ENCODE data around the gene GTF2IRD1. TPM values are rescaled to one million over a fixed set of nuclear protein-coding genes. Genes with fewer than 3 reads are reported as not detected.

The GTF2IRD1 gene
- total and polyA plus RNA-seq, 2 of the 13 experiments (the other 11 are each of a cell fraction or from before 2014, with no cell fraction given): 16.5 to 26.7 TPM

- POLR2A ChIA-PET: interaction anchor here (0.7 kb wide), 1 partner anchor 928 kb away, joined by 3 read pairs; no protein-coding TSS in a partner anchor
- Histone ChIP-seq H3K4me1 (ENCODE audit: insufficient read depth, low read length) (peaks cover 26% of the 10 kb centered on the region), H3K9me3 (ENCODE audit: low read length) (no peaks in the 10 kb centered on the region), H3K4me3 (replicated peaks in 1 of 3; ENCODE audit: insufficient read depth in 1 of 3, low read depth in 2 of 3, low read length in 3 of 3) (no peak overlapping the region), H3K4me2 (ENCODE audit: low read depth, low read length) (no peak overlapping the region), H3K36me3 (replicated peaks in 1 of 2; ENCODE audit: control insufficient read depth in 1 of 2, insufficient read depth in 2 of 2, low read length in 2 of 2) (no peaks in the 10 kb centered on the region), H3K79me2 (ENCODE audit: insufficient read depth, low read length) (peaks cover 5% of the 10 kb centered on the region), H3K27me3 (ENCODE audit: control insufficient read depth in 1 of 2, insufficient read depth in 2 of 2, low read length in 2 of 2) (0 out of 5 replicates have a peak, but pooled peaks cover 0 to 5% of the 10 kb centered on the region in 2 experiments), H3K9ac (ENCODE audit: insufficient read depth, low read depth, low read length) (no peak overlapping the region), H4K20me1 (ENCODE audit: insufficient read depth, low read length) (no peaks in the 10 kb centered on the region), H2AFZ (ENCODE audit: low read length) (no peak overlapping the region), H3K27ac (ENCODE audit: extremely low read length, insufficient read depth, low read length) (no peak overlapping the region)
- in situ Hi-C loops (cut with HindIII; ENCODE audit: extremely low pct_ligation_motif_present, low pct_unique_long_range_greater_than_20kb) (no loop called here), intact Hi-C loops (cut with micrococcal nuclease; ENCODE audit: unreplicated experiment) (no loop called here)
- DNase-seq (ENCODE audit: low spot score): peak; percentile 61
- no TSS peak for BruUV-seq (replicated peaks)
- peak; percentile 27 for ATAC-seq
- FAIRE-seq: peak; percentile 64
- CTCF ChIA-PET (ENCODE audit: low intra/inter-chr PET ratio, low total read pairs): interaction anchor here (0.7 to 2.5 kb wide), 2 partner anchors 32 to 95 kb away, joined by 3 to 13 read pairs; no protein-coding TSS in a partner anchor
- WGBS (ENCODE audit: low lambda C conversion rate): 40% methylated on average over 13 of the region's 15 CpGs
- TF ChIP-seq ZNF558 (CRISPR knock-in tag; IDR thresholded peaks at IDR 0.05; ENCODE audit: borderline replicate concordance): no peak
- TF ChIP-seq ZSCAN22 (CRISPR knock-in tag; IDR thresholded peaks at IDR 0.05): no peak
- TF ChIP-seq EED (CRISPR knock-in tag; IDR thresholded peaks at IDR 0.05): 0 out of 2 replicates have a peak, but pooled peaks have one; percentile 18
- TF ChIP-seq KLF6 (CRISPR knock-in tag; IDR thresholded peaks at IDR 0.05): 0 out of 2 replicates have a peak, but pooled peaks have one; percentile 50
- TF ChIP-seq MXD1 (CRISPR knock-in tag; IDR thresholded peaks at IDR 0.05): no peak
- TF ChIP-seq RARG (CRISPR knock-in tag; IDR thresholded peaks at IDR 0.05; ENCODE audit: low read depth): no peak
- peak; percentile 55 for TF ChIP-seq RXRA (CRISPR knock-in tag; IDR thresholded peaks at IDR 0.05)
- peak; percentile 22; the same call in 1 of the 2 replicates for TF ChIP-seq DR1 (CRISPR knock-in tag; IDR thresholded peaks at IDR 0.05)
- TF ChIP-seq TCF12 (IDR thresholded peaks at IDR 0.05): no peak
- TF ChIP-seq TCF12 (CRISPR knock-in tag; IDR thresholded peaks at IDR 0.05): no peak
- peak; percentile 33; the same call in 1 of the 2 replicates for TF ChIP-seq TBX2 (CRISPR knock-in tag; IDR thresholded peaks at IDR 0.05; ENCODE audit: borderline replicate concordance)
- no peak for TF ChIP-seq MEIS1 (CRISPR knock-in tag; IDR thresholded peaks at IDR 0.05; ENCODE audit: borderline replicate concordance)
- TF ChIP-seq CTCF (CRISPR knock-in tag; IDR thresholded peaks at IDR 0.05): peak; percentile 87
- TF ChIP-seq STAG1 (CRISPR knock-in tag; IDR thresholded peaks at IDR 0.05): peak; percentile 68
- no peak for TF ChIP-seq GABPA (IDR thresholded peaks at IDR 0.05; ENCODE audit: low read depth, low read length)
- no peak for TF ChIP-seq GABPA (CRISPR knock-in tag; IDR thresholded peaks at IDR 0.05; ENCODE audit: low read depth)
- TF ChIP-seq HNF1A (IDR thresholded peaks at IDR 0.05; ENCODE audit: low read depth): no peak
- TF ChIP-seq HNF1A (CRISPR knock-in tag; IDR thresholded peaks at IDR 0.05; ENCODE audit: borderline replicate concordance): no peak
- TF ChIP-seq RFXAP (CRISPR knock-in tag; IDR thresholded peaks at IDR 0.05; ENCODE audit: borderline replicate concordance): no peak
Measured at GRCh38 chr7:74449809-74450397, 3.8 kb upstream of the GTF2IRD1 start.
